ENCODE results near the gene TMEM38A.

Gene TMEM38A

GRCh38 chr19:16660763-16661479, at the start of gene TMEM38A:
TMEM38A (plus strand) TSS chr19:16661139; CDS start chr19:16661218, 79 bp downstream.
- FAIRE-seq: no peak

- no peak for FAIRE-seq
Measured at GRCh38 chr19:16612636-16613035, 48.3 kb upstream of the TMEM38A start.

- FAIRE-seq: no peak
Measured at GRCh38 chr19:16613841-16614240, 47.1 kb upstream of the TMEM38A start.

- no peak for FAIRE-seq
Measured at GRCh38 chr19:16614941-16615340, 46.0 kb upstream of the TMEM38A start.

- no peak for FAIRE-seq
Measured at GRCh38 chr19:16615808-16616207, 45.1 kb upstream of the TMEM38A start.

- FAIRE-seq: no peak
Measured at GRCh38 chr19:16618248-16618647, 42.7 kb upstream of the TMEM38A start.

GRCh38 chr19:16619457-16619856, 41.5 kb upstream of the TMEM38A start:
- FAIRE-seq: no peak

GRCh38 chr19:16620018-16620417, 40.9 kb upstream of the TMEM38A start:
- no peak for FAIRE-seq

- FAIRE-seq: no peak
Measured at GRCh38 chr19:16620584-16620983, 40.4 kb upstream of the TMEM38A start.

GRCh38 chr19:16621165-16621800, 39.7 kb upstream of the TMEM38A start:
- no peak for FAIRE-seq

- no peak for FAIRE-seq
Measured at GRCh38 chr19:16623066-16623465, 37.9 kb upstream of the TMEM38A start.

GRCh38 chr19:16623576-16623975, 37.4 kb upstream of the TMEM38A start:
- FAIRE-seq: no peak

GRCh38 chr19:16624236-16624635, 36.7 kb upstream of the TMEM38A start:
- no peak for FAIRE-seq

- no peak for FAIRE-seq
Measured at GRCh38 chr19:16625163-16625958, 35.6 kb upstream of the TMEM38A start.

GRCh38 chr19:16626796-16627192, 34.1 kb upstream of the TMEM38A start:
- no peak for FAIRE-seq

- no peak for FAIRE-seq
Measured at GRCh38 chr19:16627193-16627927, 33.6 kb upstream of the TMEM38A start.

GRCh38 chr19:16627928-16628182, 33.1 kb upstream of the TMEM38A start:
- no peak for FAIRE-seq

GRCh38 chr19:16628183-16628983, 32.6 kb upstream of the TMEM38A start, which contains the start of gene MED26:
MED26 (minus strand) TSS chr19:16628204; CDS start chr19:16627943, 261 bp downstream.
- FAIRE-seq: no peak

GRCh38 chr19:16628984-16629691, 31.8 kb upstream of the TMEM38A start:
- no peak for FAIRE-seq

- no peak for FAIRE-seq
Measured at GRCh38 chr19:16631465-16631864, 29.5 kb upstream of the TMEM38A start.

GRCh38 chr19:16637535-16637934, 23.4 kb upstream of the TMEM38A start:
- FAIRE-seq: no peak

GRCh38 chr19:16638666-16639065, 22.3 kb upstream of the TMEM38A start:
- FAIRE-seq: no peak
